ENCODE measurements around the gene NKD1. TPM values are rescaled to one million over a fixed set of nuclear protein-coding genes. Genes with fewer than 3 reads are reported as not detected.
"Not testable (repeated sequence)": the region's sequence is repeated elsewhere in the genome, so short reads cannot be mapped to it uniquely, and the experiment has no call there.

Gene NKD1
- total RNA-seq, 6 donors from 2014 or later, result 9.9 to 59.7 (median 21.4) TPM

DNA sequence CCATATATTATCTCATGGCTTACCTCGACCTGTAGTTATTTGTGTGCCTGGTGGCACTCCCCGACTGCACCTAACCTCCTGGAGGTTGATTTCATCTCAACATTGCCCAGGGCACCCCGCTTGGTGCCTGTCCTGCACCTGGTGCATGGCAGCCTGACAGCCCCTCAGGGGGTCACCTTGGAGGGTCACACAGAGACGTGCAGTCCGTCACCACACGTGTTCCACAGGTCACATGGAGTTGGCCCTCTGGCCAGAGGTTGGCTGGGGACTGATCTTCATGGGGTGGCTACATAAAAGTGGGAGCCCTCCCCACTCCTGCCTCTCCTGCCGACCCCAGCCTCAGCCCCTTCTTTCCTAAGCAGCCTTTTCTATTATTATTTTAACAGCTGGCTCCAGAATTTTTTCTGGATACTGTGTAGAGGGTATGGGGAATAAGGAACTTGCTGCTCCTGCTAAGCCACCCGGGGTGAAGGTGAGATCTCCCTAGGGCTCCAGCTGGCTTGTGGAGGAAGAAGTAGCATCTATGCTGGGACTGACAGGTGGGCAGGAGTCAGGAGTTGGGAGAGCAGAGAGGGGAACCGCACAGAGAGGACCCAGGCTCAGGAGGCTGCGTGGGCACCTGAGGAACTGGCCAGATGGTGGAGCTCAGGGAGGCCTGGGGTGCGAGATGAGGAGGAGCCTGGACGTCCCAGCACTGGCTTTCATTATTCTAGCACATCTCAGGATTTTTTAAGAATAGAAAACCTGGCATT lies 12.5 kb upstream of the NKD1 start:
- WGBS, 2 donors, result 87 to 90% methylated on average over 12 of the region's 12 CpGs
- no peak for DNase-seq
- TF ChIP-seq POLR2AphosphoS5 (IDR thresholded peaks at IDR 0.05) (no peak), POLR2A (IDR thresholded peaks at IDR 0.05) (no peak), EP300 (IDR thresholded peaks at IDR 0.05) (no peak)
- TF ChIP-seq, protein P1, sequence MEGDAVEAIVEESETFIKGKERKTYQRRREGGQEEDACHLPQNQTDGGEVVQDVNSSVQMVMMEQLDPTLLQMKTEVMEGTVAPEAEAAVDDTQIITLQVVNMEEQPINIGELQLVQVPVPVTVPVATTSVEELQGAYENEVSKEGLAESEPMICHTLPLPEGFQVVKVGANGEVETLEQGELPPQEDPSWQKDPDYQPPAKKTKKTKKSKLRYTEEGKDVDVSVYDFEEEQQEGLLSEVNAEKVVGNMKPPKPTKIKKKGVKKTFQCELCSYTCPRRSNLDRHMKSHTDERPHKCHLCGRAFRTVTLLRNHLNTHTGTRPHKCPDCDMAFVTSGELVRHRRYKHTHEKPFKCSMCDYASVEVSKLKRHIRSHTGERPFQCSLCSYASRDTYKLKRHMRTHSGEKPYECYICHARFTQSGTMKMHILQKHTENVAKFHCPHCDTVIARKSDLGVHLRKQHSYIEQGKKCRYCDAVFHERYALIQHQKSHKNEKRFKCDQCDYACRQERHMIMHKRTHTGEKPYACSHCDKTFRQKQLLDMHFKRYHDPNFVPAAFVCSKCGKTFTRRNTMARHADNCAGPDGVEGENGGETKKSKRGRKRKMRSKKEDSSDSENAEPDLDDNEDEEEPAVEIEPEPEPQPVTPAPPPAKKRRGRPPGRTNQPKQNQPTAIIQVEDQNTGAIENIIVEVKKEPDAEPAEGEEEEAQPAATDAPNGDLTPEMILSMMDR (IDR thresholded peaks at IDR 0.05), result no peak
- Histone ChIP-seq H3K27ac (no peak overlapping the region), H3K9me3 (no peaks in the 10 kb centered on the region), H3K36me3 (no peaks in the 10 kb centered on the region), H3K4me1 (no peaks in the 10 kb centered on the region), H3K4me3 (no peak overlapping the region), H3K27me3 (no peaks in the 10 kb centered on the region)
- no peak for ATAC-seq (ENCODE audit: low FRiP score in 2 of 2)

DNA sequence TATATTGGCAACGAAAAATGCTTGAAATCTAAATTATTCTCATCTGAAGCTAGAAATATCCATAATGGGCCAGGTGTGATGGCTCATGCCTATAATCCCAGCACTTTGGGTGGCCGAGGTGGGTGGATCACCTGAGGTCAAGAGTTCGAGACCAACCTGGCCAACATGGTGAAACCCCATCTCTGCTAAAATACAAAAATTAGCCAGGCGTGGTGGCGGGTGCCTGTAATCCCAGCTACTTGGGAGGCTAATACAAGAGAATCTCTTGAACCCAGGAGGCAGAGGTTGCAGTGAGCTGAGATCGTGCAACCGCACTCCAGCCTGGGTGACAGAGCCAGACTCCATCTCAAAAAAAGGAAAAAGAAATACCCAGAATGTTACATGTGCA lies 11.9 kb upstream of the NKD1 start:
- H3K27me3 ChIP-seq; H3K4me3 ChIP-seq; H3K4me1 ChIP-seq; ATAC-seq (ENCODE audit: low FRiP score in 2 of 2); H3K27ac ChIP-seq; H3K36me3 ChIP-seq; DNase-seq; H3K9me3 ChIP-seq: not testable (repeated sequence)
- WGBS, 2 donors, result 83 to 91% methylated on average over 7 of the region's 7 CpGs

DNA sequence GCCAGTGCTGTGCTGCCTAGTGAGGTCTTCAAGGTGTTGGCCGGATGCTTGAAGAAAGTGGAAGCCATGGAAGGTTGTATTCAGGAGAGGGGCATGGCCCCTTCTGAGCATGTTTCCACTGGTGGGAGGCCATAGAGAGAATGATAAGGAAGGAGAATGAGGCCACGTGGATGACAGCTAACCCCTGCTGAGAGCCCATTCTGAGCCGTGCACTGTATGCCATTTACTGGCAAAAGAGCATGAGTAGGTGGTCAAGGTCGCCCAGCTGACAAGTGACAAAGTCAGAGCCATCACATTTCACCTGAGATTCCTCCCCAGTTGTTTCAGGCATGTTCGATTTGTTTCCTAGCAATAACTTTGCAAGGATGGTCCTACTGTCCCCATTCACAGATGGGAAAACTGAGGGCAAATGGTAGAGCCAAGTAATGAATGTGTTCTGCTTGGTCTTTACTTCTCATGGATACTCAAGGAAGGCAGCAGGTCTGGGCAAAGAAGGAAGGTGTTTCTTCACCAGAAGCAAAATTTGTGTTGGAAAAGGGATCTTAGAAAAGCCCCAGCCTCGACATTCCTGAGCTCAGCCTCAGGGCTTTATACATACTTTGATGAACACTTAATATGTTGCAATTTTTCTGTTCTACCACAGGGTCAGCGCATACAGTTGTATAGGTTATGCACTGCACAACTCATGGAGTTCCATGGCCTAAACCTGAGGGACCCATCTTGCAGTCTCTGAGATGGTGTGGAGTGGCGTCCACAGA lies 10.5 kb upstream of the NKD1 start:
- H3K27me3 ChIP-seq, result no peaks in the 10 kb centered on the region
- whole genome bisulfite sequencing, 2 donors, result 78 to 84% methylated on average over 6 to 8 of the region's 8 CpGs
- no peaks in the 10 kb centered on the region for H3K9me3 ChIP-seq
- no peak overlapping the region for H3K4me3 ChIP-seq
- no peak overlapping the region for H3K27ac ChIP-seq
- TF ChIP-seq EP300 (IDR thresholded peaks at IDR 0.05) (no peak), POLR2A (IDR thresholded peaks at IDR 0.05) (no peak), POLR2AphosphoS5 (IDR thresholded peaks at IDR 0.05) (no peak)
- TF ChIP-seq, protein P1 (IDR thresholded peaks at IDR 0.05), result no peak
- H3K36me3 ChIP-seq, result no peaks in the 10 kb centered on the region
- DNase-seq (no peak), ATAC-seq (ENCODE audit: low FRiP score in 2 of 2) (no peak)
- H3K4me1 ChIP-seq, result no peaks in the 10 kb centered on the region

DNA sequence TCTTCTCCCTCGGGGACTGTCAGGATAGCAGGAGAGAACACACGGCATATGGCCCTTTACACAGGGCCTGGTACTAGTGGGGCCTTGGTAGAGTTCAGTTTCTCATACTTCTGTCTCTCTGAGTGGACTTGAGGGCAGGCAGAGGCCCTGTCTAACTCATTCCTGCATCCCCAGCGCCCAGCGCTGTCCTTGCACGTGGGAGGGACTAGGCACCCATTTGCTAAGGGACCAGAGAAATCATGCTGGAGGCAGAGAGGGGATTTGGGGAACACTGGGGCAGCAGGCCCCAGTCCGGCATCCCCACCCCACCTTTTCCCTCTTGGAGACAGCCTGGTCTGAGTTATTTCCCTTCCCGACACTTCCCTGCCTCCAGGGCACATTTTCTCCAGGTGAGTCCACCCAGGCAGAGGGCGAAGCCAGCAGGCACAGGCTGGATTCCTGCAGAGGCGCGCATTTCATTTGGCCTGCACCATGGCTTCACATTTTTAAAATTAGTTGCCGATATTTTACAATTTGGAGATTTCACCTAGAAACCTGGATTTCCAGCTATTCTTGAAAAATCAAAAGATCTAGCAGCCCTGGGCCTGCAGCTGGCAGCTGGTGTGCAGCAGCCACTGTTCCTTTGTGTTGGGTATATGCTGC lies 9.7 kb upstream of the NKD1 start:
- Histone ChIP-seq H3K4me1 (no peaks in the 10 kb centered on the region), H3K9me3 (no peaks in the 10 kb centered on the region), H3K4me3 (no peak overlapping the region), H3K36me3 (no peaks in the 10 kb centered on the region), H3K27ac (no peak overlapping the region), H3K27me3 (no peaks in the 10 kb centered on the region)
- DNase-seq (no peak), ATAC-seq (ENCODE audit: low FRiP score in 2 of 2) (no peak)
- WGBS, 2 donors, result 88 to 92% methylated on average over 11 of the region's 11 CpGs
- TF ChIP-seq POLR2A (IDR thresholded peaks at IDR 0.05) (no peak), POLR2AphosphoS5 (IDR thresholded peaks at IDR 0.05) (no peak), EP300 (IDR thresholded peaks at IDR 0.05) (no peak)
- TF ChIP-seq, protein P1 (IDR thresholded peaks at IDR 0.05), result no peak

DNA sequence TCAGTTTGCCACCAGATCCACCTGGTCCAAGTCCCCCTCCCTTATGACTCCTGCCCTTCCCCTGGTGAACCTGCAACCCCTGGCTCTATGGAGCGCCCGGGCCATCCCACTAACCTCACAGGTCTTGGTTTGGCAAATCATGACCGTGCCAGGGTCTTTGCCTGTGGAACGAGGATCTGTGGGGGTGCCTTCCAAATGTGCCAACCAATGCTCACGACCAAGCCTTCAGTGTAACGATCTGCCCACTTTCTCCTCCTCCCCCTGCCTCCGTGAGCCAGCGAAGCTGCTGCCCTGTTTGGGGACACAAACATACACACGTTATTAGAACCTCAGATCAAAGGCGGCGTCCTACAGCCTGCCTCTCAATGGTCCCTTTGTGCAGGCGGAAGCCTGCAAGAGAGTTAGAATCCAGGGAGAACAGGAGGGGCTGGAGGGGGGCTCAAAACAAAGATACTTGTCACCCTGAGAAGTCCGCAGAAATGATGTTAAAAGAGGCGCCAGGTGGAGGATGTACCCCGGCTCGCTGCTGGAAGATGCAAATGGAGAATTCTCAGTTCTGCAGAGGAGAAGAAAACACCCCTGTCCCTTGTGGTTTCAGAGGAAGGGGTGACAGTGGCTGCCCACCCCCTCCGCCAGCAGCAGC lies 9.0 kb upstream of the NKD1 start:
- WGBS, 2 donors, result 66 to 73% methylated on average over 11 to 17 of the region's 17 CpGs
- Histone ChIP-seq H3K4me3 (no peak overlapping the region), H3K27ac (no peak overlapping the region), H3K4me1 (no peaks in the 10 kb centered on the region), H3K9me3 (no peaks in the 10 kb centered on the region), H3K36me3 (no peaks in the 10 kb centered on the region), H3K27me3 (no peaks in the 10 kb centered on the region)
- ATAC-seq (ENCODE audit: low FRiP score in 2 of 2), result no peak
- TF ChIP-seq, protein P1 (IDR thresholded peaks at IDR 0.05), result no peak
- TF ChIP-seq POLR2AphosphoS5 (IDR thresholded peaks at IDR 0.05), result no peak
- no peak for TF ChIP-seq EP300 (IDR thresholded peaks at IDR 0.05)
- TF ChIP-seq POLR2A (IDR thresholded peaks at IDR 0.05), result no peak
- no peak for DNase-seq
